NCI-H510A treated with DMSO at 0.1 percent for 48 hours (cell line): Measurements from ENCODE around the gene SCAND1.
A peak's percentile ranks its signal among the peaks of the same experiment; 100 is the strongest.
"Not testable (repeated sequence)": the region's sequence is repeated elsewhere in the genome, so short reads cannot be mapped to it uniquely, and the experiment has no call there.

Experiments used
- DNase-seq: peaks from one replicate; lab custom pipeline; 2025; lab: John Stamatoyannopoulos, UW

The SCAND1 gene

DNA sequence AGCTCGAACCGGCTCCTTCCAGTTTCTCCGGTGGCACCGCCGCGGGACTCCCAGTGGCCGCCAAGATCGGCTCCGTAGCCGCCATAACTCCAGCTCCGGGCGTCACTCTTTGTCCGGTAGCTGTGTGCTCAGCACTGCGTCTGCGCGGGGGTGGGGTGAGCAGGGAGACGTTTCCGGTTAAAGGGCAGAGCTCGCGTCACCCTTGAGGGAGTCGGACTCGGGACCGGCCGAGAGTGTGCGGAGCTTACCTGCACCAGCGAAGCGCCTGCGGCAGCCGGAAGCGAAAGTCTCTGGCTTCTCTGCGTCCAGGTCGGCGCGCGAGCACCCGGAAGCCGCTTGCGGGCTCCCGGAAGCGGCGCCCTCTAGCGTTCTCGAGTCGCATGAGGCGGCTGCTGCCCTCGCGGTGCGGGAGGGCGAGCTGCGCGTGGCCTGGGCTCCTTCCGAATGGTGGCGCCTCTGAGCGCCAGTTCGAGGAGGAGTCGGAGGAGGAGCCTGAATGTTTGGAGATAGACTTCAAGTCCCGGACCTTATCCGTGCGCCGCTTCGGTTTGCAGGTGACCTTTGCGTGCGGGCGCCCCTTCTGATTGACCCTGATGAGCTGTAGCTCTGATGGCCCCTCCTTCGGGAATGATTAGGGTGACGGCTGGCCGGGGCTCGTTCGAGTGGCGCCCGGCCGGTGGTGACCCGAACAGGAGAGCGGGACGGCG, at the start of gene SCAND1:
Gene SCAND1, minus strand, starts transcription at position 303 of the 707 bp plus-strand sequence. Its CDS starts 218 bp downstream, at position 85.
- DNase-seq: peak; percentile 96

DNA sequence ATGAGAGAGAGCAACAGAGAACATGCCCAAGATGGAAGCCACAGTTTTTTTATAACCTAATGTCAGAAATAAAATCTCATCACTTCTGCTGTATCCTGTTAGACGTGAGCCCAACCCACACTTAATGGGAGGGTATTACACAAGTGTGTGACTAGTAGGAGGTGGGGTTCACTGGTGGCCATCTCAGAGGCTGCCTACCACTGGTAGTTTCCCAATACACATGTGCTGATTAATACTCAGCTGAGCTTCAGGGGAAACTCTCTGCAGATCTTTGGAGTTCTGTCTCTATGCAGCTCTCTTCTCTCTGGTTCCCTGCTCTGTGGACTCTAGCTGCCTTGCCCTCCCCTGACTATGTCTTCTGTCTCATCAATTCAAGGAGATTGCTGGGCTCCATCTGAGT, 49.7 kb upstream of the SCAND1 start:
- no peak for DNase-seq

DNA sequence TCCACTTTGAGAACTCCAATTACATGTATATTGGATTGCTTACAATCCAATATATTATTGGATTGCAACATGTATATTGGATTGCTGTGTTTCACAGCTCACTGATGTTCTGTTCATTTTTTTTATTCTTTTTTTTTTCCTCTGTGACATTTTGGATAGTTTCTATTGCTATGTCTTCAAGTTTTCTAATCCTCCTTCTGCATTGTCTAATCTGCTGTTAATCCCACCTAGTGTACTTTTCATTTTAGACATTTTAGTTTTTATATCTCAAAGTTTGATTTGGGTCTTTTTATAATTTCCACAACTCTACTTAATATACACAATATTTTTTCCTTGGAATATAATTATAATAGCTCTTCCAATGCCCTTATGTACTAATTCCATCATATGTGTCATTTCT, 48.6 kb upstream of the SCAND1 start:
- DNase-seq: no peak

DNA sequence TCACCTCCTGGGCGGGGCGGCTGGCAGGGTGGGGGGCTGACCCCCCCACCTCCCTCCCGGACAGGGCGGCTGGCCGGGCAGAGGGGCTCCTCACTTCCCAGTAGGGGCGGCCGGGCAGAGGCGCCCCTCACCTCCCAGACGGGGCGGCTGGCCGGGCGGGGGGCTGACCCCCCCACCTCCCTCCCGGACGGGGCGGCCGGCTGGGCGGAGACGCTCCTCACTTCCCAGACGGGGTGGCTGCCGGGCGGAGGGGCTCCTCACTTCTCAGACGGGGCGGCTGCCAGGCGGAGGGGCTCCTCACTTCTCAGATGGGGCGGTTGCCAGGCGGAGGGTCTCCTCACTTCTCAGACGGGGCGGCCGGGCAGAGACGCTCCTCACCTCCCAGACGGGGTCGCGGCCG, 47.0 kb upstream of the SCAND1 start:
- DNase-seq: not testable (repeated sequence)

DNA sequence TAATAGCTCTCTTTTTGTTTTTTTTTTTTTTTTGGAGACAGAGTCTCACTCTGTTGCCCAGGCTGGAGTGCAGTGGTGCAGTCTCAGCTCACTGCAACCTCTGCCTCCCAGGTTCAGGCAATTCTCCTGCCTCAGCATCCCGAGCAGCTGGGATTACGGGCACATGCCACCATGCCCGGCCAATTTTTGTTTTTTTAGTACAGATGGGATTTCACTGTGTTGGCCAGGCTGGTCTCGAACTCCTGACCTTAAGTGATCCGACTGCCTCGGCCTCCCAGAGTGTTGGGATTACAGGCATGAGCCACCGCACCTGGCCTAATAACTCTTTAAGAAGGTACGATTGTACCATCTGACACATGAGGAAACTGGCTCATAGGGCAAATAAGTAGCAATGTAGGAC, 42.2 kb upstream of the SCAND1 start:
- not testable (repeated sequence) for DNase-seq

DNA sequence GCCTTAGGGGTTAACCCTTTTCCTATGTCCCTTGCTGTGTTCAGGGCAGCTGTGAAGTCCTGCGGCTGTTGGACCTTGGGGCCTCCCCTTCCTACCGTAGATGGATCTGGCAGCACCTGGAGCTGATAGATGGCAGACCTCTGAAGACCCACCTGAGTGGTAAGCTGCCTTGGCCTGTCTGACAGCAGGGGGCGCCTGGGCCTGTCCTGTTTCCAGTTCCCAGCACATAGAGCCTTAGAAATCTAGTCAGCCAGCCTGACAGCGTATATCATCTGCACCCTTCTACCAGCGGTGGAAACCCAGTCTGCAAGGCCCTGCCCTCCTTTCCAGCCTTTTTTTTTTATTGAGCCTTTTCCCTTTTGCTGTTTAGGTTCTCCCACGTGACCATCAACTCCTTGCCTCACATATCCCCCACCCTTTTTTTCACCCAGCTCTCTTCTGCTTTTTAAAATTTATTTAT, 40.7 kb upstream of the SCAND1 start:
- peak; percentile 89 for DNase-seq

DNA sequence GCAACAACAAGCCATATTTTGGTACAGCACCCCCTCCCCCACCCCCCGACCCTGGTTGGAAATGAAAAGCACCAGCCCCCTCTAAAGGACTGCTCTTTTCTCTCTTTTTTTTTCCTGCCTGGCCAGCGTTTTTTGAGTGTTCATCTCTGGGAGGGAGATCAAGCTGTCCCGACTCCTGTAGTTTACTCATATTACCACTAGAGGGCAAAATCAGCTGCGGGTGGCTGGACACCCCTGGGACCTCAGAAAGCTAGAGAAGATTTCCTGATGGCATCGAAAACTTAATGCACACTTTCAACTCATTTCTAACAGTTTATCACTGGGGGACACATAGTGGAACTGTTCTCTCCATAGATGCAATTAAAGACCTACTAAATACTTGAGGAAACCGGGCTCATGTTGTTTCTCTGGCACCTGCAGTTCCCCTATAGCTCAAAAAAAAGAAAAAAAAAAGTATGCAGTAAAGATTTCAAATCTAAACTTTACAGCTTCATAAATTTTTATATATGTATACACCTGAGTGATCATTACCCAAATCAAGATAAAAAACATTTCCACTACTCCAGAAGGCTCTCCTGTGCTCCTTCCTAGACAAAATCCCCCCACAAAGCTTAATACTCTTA, 38.5 kb upstream of the SCAND1 start:
- peak; percentile 79 for DNase-seq

DNA sequence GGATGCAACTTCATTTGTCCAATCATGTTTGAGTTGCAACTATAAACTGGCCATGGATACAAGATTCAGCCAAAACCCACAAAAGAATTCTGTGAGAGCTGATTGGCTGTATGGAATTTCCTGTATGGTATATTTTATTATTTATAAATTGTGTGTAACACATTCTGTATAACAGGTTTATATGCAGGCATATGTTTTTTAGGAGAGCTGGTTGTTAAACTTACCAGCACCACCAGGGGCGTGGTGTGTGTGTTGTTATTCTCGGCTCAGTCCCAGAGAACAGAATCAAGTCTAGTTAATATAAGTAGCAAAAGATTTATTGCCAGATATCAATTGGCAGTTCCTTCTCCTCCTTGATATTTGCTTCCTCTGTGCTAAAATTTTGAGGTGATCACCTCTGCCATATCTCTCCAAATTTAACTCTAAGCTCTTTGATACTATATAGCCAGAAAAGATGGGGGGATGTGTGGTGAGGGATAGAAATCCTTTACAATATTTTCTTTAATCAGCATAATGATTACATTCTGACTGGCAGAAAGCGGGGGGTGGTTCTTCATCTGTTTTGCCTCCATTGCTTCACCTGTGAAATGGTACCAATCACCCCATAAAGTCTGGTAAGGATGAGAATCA, 37.0 kb upstream of the SCAND1 start:
- DNase-seq: peak; percentile 7

DNA sequence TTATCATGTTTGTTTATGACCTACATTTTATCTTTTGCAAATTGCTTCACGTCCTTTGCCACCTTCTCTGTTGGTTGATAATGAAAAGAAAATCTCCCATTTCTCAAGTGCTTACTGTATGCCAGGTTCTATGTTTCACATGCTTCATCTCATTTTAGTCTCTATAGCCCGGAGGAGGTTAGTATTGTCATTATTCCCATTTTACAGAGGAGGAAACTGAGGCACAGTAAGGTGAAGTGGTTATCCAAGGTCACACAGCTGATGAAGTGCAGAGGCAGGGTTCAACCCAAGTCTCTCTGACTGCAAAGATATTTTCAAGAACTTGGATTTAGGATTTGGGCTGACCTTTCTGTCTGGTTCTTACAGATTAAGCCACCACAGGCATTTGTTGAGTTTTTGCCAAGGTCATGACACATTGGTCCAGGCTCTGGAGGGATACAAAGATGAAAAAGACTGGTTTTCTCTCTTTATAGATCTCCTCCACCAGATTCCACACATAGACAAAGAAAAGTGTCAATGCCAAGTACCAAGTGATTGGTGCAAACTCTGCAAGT, 34.7 kb upstream of the SCAND1 start:
- DNase-seq: no peak

DNA sequence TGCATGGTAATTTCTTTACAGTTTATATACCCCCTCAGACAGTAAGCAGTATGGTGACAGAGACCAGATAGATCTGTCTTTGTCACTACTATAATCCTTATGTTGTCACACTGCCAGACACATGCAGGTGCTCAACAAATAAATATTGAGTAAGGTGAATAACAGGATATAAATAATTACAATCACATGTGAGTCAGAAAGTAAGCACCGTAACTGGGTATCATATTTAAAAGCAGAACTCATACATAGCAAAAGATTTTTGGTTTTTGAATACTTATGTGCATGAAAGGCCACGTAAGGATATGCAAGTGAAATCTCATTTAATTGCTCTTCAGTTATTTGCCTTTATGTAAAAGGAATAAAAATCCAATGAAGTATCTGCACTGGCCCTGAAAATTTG, 31.5 kb upstream of the SCAND1 start:
- DNase-seq: no peak

DNA sequence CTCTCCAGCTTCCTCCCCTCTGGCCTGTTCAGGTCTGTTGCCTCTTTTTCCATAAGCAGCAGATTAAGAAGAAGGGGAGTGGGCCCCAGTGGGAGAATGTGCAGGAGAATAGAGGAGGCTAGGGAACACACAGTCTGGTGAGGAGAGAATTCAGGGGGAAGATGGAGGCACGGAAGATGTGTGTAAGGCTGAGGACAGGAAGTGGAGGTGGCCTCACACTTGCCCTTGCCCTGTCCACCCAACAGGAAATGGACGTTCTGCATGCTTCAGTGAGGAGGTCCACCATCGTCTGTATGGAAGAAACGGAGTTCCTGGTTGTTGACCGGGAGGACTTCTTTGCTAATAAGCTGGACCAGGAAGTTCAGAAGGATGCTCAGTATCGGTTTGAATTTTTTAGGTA, 30.1 kb upstream of the SCAND1 start:
- DNase-seq: no peak

DNA sequence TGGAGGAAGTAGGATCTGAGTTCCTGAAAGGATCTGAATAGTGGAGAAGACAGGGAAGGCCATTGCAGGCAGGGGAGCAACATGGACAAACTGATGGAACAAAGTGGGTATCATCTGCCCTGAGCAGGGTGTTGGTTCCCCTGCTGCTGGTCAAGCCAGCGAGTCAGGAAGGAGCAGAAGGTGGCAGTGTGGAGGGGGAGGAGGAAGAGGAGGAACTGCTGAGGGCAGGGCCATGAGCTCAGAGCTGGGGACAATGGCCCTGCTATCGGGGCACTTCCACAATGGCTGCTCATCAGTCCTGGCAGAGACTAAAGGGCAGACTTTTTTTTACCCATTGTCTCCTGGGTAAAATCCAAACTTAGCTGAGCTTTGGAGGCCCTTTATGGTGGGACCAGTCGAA, 27.7 kb upstream of the SCAND1 start:
- no peak for DNase-seq

DNA sequence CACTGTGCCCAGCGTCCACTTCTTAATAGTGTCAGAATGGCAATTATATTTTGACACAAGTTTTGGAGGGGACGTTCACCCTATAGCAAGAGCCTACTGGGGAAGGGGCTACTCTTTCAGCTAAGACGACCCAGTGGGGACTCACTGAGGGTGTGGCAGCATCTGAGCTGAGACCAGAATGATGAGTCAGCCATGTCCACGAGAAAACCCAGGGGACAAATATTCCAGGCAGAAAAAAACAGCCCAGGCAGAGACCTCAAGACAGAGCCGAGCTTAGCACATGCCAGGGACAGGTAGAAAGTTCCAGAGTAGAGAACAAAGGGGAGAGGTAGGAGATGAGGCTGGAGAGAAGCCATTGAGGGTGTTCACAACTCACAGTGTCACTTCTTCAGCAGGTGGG, 25.2 kb upstream of the SCAND1 start:
- DNase-seq: no peak

DNA sequence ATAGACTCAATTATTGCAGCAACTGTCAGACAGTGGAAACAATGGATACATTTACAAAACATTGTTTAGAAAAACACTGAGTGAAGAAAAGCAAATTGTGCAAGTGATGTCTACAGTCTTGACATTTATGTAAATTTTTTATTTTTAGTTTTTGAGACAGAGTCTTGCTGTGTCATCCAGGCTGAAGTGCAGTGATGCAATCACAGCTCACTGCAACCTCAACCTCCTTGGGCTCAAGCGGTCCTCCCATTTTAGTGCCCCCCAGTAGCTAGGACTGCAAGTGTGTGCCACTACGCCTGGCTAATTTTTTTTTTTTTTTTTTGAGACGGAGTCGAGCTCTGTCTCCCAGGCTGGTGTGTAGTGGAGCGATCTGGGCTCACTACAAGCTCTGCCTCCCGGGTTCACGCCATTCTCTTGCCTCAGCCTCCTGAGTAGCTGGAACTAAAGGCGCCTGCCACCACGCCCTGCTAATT, 23.8 kb upstream of the SCAND1 start:
- DNase-seq: no peak

DNA sequence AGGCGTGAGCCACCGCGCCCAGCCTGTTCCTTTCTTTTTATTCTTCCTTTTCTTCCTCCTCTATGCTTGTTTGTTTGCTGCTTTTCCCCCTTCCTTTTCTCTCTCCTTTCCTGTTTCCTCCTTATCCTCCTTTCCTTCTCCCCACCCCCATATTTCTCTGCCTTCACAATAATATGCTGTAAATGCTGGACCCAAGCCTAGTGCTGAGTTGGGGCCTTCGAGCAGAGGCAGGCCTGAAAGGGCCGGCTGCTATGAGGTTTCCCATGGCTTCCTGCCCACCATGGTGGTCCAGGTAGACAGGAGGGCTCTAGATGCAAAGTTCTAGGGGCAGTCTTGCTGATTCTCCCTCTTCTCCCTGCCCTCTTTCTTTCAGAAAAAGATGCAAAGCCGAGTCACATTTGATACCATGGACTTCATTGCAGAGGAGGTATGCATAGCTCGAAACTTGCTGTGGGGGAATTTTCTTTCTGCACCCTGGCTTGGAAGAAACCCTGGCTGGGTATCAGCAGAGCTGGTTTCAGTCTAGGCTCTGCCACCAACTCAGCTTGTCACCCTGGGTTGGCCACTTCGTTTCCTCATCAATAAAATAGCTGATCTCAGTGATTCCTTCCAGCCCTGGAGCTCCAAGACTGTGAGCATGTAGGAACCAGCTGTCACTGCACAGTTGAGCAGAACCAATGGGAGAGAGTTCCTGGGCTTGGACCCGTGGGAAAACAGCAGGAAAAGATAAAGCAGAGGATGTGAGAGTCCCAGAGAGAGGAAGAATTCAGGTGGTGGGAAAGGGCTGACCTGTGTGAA, 21.5 kb upstream of the SCAND1 start:
- no peak for DNase-seq

DNA sequence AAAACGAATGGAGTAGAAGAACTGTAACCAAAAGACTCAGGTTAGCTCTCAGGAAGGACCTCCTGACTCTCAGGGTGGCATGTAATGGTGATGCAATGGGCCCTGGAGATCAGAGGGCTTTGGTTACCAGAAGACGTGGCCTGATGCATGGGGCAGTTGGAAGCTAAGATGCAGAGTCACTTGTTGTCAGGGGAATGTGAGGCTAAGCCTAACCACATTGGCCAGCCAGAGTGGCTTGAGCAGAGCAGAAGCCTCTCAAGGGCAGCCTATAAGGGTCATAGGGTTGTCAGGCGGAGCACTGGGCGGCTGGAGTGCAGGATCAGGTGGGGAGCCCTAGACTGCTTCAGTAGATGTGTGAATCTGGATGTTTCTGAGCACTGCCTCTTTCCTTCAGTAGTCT, 20.0 kb upstream of the SCAND1 start:
- no peak for DNase-seq

DNA sequence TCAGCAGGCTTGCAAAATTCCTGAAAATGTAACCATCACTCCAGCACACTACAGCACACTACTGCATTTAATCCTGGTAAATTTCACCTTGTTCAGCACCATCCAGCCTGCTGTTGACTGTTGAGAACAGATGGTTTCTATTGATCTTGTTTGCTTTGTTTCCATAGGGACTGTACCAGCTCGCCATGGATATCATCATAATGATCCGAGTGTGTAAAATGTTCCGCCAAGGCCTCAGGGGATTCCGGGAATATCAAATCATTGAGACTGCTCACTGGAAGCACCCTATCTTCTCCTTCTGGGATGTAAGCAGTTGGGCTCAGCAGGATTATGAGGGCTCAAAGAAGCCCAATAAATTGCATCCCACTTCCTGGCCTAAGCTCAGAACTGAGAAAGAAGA, 18.2 kb upstream of the SCAND1 start:
- DNase-seq: no peak

DNA sequence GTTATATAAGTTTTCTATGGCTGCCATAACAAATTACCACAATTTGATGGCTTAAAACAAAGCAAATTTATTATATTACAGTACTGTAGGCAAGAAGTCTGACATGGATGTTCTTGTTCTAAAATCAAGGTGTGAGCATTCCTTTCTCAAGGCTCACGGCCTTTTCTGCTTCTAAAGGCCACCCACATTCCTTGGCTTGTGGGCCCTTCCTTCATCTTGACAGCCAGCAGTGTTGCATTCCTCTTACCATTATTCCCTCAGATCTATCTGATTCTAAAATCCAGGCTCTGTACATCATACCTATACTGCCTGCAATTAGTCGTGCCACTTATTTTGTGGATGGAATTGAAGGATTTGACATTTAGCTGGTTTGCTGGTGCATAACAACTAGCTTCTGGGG, 17.7 kb upstream of the SCAND1 start:
- no peak for DNase-seq

DNA sequence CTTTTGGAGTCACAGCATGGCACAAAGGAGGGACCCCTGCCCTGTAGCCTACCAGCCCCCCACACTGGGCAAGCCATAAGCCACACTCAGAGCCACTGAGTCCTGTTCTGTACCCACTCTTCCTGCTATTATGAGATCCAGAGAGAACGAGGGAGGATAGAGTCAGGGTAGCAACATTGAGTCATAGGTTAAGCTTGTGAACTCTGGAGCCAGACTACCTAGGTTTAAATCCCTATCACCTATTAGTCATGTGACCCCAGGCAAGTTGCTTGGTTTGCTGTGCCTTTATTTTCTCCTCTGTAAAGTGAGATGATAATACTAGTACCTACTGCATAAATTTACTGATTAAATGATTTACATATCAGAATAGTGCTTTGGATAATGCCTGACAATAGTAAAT, 14.6 kb upstream of the SCAND1 start:
- DNase-seq: no peak

DNA sequence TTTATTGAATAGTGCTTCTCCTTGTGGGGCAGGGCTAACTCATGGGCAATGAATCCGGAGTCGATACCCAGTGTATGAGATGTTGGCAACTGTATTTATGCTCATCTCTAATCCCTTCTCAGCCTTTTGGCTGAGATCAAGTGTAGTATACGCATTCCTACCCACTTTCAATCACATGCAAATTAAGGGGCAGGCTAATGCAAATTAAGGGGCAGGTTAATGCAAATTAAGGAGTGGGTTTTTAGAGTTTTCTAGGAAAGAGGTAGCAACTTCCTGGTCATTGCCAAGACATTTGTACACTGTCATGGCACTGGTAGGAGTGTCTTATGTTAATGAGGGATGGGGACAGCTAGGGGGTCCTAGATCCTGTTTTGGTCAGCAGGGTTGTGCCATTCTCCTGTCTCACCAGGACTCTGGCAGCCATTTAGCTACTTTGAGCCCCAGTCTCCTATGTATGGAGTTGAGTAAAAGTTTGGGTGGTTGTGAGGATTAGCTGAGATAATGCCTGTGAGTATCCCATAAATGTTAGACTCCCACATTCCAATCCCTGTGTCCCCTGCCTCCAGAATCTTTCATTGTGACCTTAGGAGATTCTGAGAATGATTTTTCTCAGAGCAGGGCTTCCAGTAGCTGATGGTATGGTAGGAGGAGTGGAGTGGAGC, 13.8 kb upstream of the SCAND1 start, which contains the start of gene CNBD2:
Gene CNBD2, plus strand, starts transcription at position 612 of the 662 bp plus-strand sequence. CDS start 173 bp downstream, outside the sequence.
- DNase-seq: no peak

DNA sequence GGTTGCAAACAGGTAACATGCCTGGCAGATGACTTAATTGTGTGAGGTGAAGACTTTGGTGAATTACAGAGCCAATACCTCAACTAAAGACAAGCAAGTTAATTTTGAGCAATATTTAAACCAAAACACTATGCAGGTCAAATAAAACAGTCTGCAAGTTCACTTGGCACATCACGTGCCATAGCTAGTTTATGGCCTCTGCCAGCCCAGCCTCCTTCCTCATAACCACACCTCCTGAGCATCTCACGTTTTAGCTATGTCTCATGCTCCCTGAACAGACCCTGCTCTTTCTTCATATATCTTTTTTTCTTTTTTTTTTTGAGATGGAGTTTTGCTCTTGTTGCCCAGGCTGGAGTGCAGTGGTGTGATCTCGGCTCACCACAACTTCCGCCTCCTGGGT, 9.6 kb upstream of the SCAND1 start:
- no peak for DNase-seq
